GM10266 (cell line): ENCODE measurements around the gene COPA.

Experiments used
- DNase-seq: peaks from one replicate; pipeline ENCODE4 v3.0.0; 2012; ENCODE audit errors: extremely low spot score
- CTCF ChIP-seq: IDR thresholded peaks from 2 replicates; pipeline ENCODE4 v1.5.1; 2012; ENCODE audit warnings: mild to moderate bottlenecking, low read depth; ENCODE audit not compliant: control insufficient read depth, insufficient read depth; ENCODE audit errors: missing control alignments

The COPA gene

GRCh38 chr1:160239582-160240299 is 103.3 kb downstream of the COPA start:
- TF ChIP-seq CTCF, result no peak
- DNase-seq, result no peak
